Stimulated activated CD4-positive, alpha-beta T cell treated with anti-CD3 and anti-CD28 coated beads, Interleukin-2, amount 100 ng/mL, for 24 hours (primary cell): ENCODE results near the gene PYGB.

Source experiments
- DNase-seq, 2 donors: peaks; one replicate each; pipeline ENCODE4 v3.0.0-alpha.2; 2020

PYGB gene

DNA sequence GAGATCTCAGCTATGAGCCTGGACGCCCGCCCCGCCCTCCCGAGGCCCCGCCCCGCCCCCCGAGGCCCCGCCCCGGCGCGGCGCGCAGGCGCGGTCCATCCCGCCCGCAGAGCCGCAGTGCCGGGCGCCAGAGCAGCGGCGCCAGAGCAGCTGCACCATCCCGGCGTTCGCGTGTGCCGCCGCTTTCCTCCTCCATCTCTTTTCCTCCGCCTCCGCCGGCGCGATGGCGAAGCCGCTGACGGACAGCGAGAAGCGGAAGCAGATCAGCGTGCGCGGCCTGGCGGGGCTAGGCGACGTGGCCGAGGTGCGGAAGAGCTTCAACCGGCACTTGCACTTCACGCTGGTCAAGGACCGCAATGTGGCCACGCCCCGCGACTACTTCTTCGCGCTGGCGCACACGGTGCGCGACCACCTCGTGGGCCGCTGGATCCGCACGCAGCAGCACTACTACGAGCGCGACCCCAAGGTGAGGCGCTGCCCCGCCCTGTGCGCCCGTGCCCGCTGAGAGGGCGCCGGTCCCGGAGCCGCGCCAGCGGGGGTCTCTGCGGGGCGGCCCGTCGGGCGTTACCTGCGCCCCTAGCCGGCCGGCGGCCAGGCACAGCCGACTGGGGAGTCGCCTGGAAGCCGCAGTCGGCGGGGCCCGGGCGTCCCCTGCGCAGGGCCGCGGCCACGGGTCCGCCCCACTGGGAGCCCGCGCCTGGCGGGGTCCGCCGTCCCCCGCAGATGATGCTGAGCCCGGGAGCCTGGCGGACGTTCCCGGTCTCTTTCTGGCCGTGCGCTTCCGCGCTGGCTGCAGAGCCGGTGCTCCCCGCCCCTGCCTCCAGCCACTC lies at the start of gene PYGB:
Gene PYGB (plus strand): TSS at position 130 of the 830 bp plus-strand sequence. CDS start 94 bp downstream, at position 224.
- DNase-seq: peak; percentile 75

DNA sequence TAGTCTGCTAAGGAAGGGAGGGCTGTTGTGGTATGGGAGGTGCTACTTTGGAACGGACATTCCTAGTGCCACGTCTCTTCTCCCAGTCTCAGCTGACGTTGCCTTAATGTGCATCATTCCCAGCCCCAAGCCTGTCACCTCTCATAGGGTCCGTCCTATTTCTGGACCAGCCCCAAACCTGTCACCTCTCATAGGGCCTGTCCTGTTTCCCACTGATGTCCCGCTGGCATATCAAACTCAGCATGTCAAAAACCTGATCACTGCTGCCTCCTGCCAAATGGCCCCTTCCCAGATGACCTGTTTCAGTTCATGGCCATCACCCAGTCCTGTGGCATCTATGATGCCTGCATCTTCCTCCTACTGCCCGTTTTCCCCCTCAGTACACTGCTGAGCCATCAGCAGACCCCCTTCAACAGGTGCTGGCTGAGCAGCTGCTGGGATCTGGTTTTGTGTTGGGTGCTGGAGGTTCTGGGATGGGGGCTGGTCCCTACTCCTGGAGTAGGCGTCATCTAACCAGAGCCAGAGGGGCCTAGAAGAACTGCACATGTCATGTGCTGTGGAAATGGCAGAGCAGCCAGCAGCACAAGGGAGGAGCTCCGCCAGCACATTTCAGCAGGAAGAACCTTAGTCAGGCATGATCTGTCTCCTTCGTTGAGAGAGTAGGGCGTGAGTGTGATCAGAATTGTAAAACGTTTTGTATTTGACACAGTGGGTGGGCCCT lies 49.1 kb upstream of the PYGB start:
- DNase-seq: no peak

DNA sequence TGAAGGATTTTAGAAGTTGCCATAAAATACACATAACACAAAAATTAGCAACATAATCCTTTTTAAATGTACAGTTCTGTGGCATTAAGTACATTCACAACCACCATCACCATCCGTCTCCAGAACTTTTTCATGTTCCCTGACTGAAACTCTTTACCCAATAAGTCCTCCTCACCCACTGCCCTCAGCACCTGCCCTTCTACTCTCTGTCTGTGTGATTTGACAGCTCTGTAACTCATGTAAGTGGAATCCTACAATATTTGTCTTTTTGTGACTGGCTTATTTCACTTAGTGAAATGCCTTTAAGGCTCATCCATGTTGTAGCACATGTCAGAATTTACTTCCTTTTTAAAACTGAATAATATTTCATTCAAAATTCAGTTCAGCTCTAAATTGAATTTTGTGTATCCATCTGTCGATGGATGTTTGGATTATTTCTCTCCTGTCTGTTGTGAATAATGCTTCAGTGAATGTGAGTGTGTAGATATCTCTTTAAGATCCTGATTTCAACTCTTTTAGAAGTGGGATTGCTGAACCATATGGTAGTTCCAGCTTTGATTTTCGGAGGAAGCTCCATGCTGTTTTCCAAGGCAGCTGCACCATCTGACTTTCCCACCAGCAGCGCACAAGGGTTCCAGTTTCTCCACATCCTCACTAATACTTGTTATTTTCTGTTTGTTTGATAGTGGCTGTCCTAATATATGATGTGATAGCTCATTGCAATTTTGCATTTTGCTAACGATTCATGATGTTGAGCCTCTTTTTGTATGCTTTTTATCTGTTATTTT lies 48.2 kb upstream of the PYGB start:
- no peak for DNase-seq

DNA sequence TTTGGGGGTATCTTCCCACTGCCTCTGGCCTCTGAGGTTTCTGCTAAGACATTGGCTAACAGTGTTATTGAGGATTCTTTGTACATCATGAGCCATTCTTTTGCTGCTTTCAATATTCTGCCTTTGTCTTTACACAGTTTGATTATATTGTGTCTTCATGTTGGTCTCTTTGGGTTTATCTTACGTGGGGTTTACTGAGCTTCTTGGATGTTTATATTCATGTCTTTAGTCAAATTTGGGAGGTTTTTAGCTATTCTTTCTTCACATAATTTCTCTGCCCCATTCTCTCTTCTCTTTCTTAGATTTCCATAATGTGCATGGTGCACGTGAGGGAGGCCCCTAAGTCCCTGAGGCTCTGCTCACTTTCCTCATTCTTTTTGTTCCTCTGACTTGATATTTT lies 44.8 kb upstream of the PYGB start:
- peak in 1 of 2 donors; percentile 1 for DNase-seq

DNA sequence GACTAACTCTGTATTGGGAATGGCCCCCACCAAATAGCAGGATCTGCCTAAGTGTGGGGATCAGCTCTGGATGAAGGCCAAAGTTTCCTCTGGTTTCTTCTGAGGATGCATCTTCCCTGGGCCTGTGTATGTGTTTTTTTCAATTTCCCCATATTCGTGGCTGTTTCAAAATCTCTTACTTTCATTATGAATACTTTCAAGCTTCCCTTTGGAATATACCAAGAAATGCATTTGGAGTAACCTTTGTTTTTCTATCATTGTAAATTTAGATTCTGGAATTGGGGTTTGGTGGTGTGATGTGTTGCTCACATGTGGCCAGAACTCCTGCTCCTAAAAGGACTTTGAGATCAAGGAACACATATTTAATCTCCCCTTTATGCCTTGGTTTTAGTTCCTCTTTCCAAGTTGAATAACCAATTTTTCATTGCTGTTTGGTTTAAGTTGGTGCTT lies 44.0 kb upstream of the PYGB start:
- no peak for DNase-seq

DNA sequence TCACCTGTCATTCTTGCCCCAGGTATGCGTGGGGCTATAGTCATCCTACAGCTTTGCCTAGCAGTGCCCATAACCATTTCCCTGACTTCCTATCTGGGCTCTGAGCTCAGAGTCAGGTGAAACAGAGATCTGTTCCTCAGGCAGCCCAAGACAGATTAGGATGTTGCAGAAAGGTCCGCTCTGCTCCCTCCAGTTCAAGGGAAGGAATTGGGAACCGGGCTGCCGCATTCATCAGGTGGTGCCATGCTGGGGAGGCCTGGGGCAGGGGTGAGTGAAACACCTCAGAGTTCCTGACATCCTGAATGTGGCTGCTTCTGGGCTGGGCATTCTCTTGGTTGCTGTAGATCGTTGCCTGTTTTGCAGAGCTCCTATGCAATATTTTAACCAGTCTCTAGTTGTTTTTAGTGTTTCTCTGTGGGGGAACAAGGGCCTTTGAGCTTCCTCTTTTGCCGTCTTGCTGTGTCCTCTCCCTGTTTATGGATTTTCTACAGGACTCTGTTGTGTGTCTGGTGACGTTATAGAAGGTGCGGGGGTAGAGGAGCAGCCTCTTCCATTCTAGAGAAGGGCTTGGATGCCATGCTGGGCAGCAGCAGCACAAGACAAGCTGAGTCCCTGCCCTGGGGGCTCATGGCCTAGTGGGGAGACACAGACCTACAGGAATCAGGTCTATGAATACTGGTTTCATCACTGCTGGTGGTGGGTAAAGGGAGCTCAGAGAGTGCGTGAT lies 43.2 kb upstream of the PYGB start:
- DNase-seq: peak in 1 of 2 donors; percentile 1

- peak in 1 of 2 donors; percentile 8 for DNase-seq
Observed at GRCh38 chr20:25205277-25206062, 42.4 kb upstream of the PYGB start.

GRCh38 chr20:25206063-25206403 lies 41.9 kb upstream of the PYGB start:
- peak in 1 of 2 donors; percentile 6 for DNase-seq

DNA sequence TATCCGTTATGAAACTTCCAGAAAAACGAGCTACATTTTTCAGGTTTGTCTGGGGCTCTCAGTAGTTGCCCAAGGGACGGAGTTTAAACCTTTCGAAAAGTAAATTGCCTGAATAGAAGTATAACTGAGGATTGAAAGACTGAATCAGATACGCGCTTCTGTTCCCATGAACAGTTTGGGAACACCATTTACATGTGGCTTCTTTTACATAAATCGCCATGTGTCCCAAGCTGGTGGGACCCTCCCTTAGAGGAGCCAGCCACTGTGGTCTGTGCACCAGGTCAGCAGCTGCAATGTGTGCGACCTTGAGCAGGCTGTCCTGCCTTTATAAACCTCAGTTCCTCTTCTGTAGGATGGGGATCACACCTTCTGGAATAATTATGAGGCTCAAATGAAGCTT lies 41.3 kb upstream of the PYGB start:
- peak in 1 of 2 donors; percentile 1 for DNase-seq

DNA sequence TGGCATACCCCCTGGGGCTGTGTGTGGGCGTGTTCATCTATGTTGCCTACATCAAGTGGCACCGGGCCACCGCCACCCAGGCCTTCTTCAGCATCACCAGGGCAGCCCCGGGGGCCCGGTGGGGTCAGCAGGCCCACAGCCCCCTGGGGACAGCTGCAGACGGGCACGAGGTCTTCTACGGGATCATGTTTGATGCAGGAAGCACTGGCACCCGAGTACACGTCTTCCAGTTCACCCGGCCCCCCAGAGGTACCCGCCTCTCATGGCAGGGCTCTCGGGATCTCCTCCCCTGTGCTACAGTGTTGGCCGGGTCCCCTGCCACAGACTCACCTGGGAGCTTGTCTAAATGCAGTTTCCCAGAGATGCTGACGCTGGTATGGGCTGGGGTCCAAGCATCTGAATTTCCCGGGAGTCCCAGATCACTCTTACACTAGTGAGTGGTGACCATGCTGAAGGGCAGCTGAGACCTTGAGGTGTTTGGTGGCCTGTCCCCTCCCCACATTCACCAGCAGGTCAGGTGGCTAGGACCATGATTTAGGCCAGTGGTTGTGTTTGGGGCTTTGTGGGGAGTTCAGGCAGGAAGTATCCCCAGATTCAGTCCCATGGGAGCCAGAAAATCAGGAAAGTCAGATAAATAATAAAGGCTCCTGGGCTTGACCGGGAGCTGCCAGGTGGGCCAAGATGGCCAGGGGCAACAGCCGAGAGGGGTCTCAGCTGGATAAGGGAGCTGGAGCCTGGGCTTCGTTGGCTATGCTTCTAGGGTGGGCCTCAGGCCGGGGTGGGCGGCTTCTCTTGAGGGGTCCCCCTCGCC lies 40.5 kb upstream of the PYGB start:
- no peak for DNase-seq

DNA sequence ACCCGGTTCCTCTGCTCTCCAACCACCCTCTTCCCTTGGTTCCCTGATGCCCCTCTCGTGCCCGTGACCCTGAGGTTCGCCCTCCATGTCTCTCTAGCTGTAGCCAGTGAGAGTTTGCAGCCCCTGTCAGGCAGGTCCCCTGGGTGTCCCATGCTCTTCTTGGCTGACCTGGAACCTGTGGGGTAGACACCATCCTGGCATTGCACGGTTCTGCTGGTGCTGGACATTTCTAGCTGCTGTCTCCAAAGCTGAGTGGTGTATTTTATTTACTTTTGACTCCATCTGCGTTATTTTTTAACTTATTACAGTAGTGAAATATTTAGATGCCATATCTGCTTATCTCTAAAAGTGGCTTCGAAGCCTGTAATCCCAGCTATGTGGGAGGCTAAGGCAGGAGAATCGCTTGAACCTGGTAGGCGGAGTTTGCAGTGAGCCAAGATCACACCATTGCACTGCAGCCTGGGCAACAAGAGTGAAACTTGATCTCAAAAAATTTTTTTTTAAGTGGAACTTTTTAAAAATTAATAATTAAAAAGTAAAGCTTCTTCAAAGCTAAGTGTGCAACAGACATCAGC lies 39.8 kb upstream of the PYGB start:
- no peak for DNase-seq

- no peak for DNase-seq
Observed at GRCh38 chr20:25209400-25209799, 38.5 kb upstream of the PYGB start.

GRCh38 chr20:25209911-25210310 lies 38.0 kb upstream of the PYGB start:
- no peak for DNase-seq

DNA sequence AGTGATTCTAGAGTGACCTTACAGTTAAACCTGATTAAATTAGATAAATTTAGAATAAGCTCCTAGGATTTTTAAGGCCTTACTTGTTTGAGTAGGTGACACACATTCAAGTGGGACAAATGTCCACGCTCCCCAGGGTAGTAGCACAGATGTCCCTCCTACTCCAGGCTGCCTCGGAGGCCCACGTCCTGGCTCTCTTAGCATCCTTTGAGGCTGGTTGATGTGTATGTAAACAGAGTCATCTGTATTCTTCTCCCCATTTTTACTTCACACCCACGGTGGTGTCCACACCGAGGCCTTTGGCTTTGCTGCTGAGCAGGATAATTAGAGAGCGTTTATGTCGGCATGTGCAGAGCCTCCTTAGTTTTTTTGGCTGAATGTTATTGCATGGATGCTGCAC lies 36.6 kb upstream of the PYGB start:
- DNase-seq: no peak

DNA sequence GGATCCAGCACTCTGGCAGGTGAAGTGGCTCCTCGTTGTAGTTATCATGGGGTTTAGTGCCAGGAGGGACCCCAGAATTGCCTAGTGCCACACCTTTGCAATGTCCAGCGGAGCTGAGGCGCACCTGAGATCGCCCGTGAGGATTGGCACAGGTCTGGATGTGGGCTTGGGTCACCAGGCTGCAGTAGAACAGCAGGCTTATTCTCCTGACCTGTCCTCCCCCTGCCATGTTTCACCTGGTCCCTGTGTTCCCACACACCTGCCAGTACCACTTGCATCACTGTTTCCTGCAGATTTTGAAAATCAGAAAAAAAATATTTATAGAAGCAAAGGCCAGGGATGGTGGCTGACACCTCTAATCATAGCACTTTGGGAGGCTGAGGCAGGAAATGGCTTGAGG lies 35.6 kb upstream of the PYGB start:
- DNase-seq: no peak

DNA sequence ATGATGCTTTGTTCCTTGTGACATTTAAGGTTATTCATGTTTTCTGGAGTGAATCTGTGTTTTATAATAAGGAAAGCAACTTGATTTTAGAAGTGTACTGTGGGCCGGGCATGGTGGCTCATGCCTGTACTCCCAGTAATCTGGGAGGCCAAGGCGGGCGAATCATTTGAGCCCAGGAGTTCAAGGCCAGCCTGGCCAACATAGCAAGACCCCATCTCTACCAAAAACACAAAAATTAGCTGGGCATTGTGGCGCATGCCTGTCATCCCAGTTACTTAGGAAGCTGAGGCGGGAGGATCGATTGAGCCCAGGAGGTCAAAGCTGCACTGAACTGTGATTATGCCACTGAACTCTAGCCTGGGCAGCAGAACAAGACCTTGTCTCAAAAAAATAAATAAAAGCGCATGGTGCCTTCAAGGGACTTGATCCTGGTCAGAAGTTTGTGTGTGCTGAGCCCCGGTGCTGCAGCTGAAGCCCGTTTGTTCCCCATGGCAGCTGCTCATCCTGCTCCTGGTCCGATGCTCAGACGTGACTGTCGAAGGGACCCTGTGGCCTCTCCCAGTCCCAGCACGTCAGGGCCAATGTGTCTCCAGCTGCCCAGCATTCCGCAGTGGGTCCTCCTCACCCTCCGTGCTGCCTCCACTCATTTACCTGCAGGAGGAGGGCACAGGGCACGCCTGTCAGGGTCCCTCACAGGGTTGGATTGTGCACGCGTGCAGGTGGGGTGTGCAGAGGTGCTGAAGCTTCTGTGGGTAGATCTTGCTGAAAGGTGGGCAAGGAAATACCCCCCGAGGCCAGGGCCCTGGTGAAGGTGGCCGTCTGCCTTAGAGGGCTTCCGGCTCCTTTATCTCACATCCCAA lies 34.1 kb upstream of the PYGB start:
- DNase-seq: no peak

DNA sequence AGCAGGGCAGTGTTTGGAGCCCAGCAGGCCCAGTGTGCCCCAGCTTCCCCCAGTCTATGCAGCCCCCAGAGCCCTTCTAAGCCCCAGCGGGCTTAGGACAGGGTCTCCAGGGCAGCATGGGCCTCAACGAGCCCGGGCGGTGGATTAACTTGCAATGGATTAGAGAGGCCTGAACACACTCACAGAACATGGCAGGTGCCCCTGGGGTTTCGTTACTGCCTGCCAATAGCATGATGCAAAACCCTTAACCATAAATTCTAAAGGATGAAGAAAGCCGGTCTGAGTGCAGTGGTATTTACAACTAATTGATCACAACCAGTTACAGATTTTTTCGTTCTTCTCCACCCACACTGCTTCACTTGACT lies 33.5 kb upstream of the PYGB start:
- no peak for DNase-seq

DNA sequence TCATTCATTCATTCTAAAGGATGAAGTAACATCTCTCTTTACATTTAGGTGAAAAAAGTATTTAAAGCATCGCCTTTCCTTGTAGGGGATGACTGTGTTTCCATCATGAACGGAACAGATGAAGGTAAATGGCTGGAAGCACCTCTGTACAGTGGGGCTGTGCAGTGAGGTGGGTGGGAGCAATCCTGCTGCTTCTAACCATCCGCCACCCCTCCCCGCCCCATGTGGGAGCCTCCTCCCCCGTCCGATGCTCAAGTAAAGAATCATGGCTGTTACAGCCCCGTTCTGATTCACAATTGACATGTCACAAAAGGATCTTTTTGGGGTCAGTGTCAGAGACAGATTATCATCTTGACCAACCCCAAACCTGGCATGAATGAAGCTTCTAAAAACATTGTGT lies 33.1 kb upstream of the PYGB start:
- no peak for DNase-seq

DNA sequence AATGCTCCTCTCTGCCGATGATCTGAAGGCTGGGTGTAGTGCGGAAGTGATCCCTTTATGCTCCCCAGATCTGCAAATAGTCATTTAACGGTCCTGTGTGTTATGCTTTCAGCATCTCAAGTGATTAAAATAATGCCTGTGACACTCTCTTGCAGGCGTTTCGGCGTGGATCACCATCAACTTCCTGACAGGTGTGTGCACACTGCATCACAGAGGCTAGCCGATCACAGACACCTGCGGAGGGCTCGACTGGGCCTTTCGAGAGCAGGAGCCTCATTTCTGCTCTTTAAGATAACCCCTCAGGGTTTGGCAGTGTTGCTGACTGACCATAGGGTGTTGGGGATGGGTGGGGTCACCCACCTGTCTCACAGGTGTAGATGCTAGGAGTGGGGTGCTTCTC lies 32.4 kb upstream of the PYGB start:
- no peak for DNase-seq
